HG03439 (cell line): Measurements from ENCODE around the gene ADAMTS14.

Experiments used
- ATAC-seq: cut with Tn5 transposase; IDR thresholded peaks from one replicate; pipeline ENCODE4 v1.9.1; 2021; ENCODE audit warnings: mild to moderate bottlenecking, moderate library complexity; ENCODE audit not compliant: unreplicated experiment

The ADAMTS14 gene

DNA sequence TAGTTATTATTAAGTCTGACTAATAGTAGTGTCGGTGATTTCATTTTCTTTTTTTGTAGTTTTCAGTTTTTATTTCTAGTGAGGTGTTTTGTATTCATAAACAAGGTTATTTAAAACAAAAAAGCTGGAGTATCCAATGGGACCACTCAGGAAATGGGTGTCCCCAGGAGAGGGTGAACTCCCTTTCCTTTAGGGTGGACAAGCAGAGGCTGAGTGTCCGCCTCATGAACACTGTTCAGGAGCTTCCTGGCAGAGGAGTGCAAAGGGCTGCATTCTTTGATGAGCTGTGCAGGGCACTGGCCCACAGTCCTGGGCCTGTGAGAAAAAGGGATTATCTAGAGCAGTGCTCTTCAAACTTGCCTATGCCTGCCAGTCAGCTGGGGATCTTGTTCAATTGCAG lies 56.0 kb downstream of the ADAMTS14 start:
- ATAC-seq: no peak

GRCh38 chr10:70729763-70730357 lies 57.6 kb downstream of the ADAMTS14 start:
- no peak for ATAC-seq

GRCh38 chr10:70730955-70731354 lies 58.6 kb downstream of the ADAMTS14 start:
- no peak for ATAC-seq

DNA sequence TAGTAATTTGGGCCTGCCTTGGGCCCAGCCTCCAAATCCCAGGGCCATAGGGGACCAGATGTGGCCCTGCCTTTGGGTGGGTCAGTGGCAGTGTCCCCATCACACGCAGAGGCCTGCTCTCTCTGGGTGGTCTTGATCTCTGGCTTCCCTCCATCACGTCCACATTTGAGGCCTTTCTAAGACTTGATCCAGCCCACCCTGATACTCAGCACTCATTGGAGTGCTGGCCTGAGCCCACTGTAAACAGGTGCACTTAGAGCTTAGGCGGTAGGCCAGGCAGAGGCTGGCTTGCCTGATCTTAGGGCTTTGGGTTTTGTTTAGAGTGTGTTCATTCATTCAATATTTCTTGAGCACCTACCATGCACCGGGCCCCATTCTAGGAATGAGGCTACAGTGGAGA lies 60.3 kb downstream of the ADAMTS14 start:
- ATAC-seq: no peak

- ATAC-seq: no peak
These were observed 60.7 kb downstream of the ADAMTS14 start for GRCh38 chr10:70733051-70733450.

- no peak for ATAC-seq
These were observed 62.9 kb downstream of the ADAMTS14 start for GRCh38 chr10:70735161-70735560.

DNA sequence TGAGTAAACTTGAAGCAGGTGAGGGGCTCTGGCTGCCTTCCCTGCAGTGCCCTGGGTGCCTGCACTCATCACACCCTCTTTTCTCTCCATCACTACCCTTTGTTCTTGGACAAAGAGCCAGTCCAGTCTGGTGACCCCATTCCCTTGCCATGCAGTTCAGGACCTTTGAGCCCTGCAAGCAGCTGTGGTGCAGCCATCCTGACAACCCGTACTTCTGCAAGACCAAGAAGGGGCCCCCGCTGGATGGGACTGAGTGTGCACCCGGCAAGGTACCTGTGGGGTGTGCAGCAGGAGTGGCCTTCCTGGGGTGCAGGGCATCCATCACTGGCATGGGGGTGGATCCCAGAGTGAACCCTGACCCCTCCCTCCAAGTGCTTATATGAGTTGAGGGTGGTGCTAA lies 64.2 kb downstream of the ADAMTS14 start:
- ATAC-seq: no peak

- ATAC-seq: no peak
These were observed 64.9 kb downstream of the ADAMTS14 start for GRCh38 chr10:70737250-70737649.

DNA sequence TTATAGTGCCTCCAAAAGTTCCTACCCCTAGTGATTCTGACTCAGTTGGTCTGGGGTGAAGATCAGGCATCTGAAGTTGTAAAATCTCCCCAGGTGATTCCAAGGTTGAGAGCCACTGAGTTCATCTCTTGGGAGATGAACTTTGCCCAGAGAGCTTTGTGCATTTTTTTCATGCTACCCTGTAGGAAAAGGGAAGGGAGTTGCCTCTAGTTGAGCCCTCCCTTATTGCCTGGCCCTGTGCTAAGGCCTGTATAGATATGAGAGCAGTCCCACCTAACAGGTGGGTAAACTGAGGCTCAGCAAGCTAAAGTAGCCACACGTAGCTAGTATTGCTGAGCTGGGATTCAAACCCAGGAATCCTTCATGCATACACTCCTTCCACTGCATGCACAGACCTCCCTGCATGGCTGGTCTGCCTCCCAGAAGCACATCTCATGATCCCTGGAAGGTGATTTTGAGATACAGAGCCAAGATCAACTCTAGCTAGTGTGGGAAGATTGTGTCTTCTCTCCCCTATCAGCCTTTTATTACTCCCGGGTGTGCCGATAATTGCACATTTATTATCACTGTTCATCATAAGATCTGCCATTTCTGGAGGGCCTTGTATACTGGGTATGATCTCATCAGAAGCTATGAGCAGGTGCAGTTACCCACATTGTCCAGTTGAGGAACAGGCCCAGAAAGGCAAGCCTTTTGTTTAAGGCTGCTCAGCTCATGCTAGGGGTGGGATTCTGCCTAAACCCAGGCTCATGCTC lies 65.9 kb downstream of the ADAMTS14 start:
- ATAC-seq: no peak

GRCh38 chr10:70738761-70739121 lies 66.4 kb downstream of the ADAMTS14 start:
- ATAC-seq: no peak

DNA sequence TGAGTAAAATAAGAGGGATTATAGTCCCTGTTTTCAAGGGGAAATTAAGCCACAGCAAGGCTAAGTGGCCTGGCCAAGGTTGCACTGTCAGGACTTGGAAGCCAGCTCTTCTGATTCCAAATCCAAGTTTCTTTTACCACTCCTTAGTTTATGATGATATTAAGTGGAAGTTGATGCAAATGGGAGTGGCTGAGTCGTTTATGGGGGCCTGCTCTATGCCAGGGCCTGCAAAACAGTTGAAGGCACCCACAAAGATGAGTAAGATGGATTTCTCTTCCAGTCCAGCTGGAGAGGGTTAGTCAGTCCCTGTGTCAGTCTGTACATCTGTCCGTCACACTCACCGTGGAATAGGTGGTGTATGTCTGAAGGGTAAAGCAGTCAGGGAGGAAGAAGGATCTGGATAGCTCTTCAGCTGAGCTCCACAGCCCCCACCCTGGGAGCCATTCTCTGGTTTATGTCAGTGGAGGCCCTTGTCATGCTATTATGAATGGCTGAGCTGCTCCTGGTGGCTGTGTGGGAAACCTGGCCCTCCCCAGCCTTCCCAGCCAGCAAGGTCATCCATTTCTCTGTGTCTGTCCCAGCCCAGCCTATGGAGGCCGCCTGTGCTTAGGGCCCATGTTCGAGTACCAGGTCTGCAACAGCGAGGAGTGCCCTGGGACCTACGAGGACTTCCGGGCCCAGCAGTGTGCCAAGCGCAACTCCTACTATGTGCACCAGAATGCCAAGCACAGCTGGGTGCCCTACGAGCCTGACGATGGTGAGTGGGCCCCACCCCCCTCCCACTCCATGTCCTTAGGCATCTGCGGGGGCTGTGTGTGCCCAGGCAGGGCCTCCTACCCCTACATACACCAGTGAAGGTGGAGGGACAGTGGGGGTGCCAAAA lies 68.3 kb downstream of the ADAMTS14 start:
- no peak for ATAC-seq

DNA sequence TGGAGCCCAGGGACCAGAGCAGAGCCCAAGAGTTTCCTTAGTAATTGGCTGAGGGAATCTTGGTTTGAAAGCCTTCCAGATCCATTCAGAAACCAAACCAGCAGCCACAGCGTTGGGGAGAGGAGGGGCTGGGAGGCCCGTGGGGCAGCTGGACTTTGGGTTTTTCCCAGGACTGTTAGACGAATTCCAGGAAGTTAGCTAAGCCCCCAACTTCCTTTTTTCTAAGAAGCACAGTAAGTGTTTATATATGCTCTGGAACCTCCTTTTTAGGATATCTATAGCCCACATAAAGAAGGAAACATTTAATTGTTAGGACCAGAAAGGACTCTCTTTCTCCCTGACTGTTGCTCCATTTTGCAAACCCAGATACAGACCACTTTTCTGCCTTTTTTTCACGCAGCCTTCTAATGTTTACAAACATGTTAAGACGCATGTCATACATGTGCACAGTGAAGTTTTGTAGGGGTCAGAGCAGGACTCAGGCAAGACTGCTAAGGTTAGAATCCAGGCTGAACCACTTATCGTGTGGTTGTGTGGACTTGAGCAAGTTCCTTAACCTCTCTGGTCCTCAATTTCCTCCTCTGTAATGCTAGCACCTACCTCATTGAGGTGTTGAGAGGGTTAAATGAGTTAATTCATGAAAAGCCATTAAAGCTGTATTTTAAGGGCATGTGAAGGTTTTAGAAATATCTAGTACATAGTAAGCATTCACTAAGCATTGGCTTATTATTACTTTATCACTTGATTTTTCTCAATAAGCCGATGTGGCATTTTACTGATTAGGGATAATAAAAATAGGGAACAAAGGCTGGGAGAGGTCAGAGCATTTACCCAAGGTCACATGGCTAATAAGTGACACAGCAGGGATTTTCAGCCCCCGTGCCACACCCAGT lies 70.5 kb downstream of the ADAMTS14 start:
- ATAC-seq: no peak

GRCh38 chr10:70743430-70743788 lies 71.1 kb downstream of the ADAMTS14 start:
- ATAC-seq: no peak

GRCh38 chr10:70743879-70744278 lies 71.6 kb downstream of the ADAMTS14 start:
- ATAC-seq: no peak

DNA sequence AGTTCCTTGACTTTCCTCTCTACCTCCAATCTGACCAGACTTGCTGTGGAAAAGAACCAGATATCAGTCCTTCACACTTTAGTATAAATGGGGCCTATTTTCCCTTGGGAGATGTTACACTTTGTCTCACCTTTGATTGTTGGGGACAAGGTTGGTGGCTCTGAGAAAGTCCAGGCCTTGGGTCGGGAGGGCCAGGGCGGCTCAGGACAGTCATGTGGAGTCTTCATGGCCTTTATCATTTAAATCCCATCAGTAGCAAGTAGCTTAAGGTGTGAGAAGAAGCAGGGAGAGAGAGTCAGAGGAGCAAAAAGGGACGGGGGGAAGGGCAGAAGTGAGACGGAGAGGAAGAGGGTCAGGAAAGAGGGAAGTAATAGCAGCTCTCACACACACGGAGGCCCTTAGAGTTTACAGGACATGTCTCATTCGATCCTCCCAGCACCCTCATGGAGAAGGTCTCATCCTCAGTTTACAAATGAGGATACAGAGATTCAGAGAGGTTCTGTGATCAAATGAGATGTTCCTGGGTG lies 72.4 kb downstream of the ADAMTS14 start:
- ATAC-seq: no peak

DNA sequence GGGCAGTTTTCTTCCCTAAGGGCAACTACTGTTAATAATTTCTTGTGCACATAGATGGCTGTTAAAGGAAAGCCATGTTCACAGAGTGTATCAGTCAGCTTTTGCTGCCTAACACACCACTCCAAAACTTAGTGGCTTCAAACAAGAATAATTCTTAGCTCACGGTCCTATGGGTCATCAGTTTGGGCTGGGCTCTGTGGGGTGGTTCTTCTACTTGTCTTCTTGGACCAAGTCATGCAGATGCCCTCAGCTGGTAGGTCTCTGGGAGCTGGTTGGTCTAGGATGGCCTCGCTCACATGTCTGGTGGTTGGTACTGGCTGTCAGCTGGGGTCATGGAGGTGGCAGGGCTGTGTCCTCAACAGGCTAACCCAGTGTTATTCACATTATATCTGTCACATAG lies 73.2 kb downstream of the ADAMTS14 start:
- ATAC-seq: no peak

DNA sequence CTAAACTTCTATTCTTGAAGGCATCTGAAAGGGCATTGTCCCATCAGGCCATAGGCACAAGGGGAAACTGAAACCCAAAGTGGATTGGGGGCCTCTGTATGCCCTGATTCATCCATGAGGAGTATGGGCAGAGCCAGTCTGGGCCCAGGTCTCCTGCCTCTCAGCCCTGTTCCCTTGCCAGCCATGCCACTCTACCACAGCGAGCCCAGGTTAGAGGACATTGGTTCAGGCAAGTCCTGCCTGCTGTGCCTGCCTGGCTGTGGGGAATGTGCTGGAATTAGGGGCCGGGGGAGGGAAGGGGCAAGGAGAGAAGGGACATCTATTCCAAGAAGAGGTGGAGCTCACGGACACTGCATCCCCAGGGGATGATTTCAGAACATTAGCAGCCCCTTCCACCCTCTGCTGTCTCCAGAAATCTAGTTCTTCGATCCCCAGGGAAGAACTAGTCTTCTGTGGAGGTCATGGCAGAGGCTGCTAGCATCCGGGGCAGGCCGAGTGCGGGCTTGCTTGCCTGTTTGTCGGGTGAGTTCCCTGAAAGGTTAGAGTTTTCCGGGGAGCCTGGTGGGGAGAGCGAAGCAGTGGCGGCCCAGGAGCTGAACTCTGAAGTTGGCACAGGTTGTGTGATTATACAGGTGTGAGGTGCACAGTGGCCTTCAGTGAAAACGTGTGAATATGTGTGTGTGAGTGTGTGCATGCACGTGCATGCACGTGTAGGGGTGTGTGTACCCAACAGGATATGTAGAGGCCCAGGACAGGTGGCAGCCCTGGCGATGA lies 75.1 kb downstream of the ADAMTS14 start:
- no peak for ATAC-seq

DNA sequence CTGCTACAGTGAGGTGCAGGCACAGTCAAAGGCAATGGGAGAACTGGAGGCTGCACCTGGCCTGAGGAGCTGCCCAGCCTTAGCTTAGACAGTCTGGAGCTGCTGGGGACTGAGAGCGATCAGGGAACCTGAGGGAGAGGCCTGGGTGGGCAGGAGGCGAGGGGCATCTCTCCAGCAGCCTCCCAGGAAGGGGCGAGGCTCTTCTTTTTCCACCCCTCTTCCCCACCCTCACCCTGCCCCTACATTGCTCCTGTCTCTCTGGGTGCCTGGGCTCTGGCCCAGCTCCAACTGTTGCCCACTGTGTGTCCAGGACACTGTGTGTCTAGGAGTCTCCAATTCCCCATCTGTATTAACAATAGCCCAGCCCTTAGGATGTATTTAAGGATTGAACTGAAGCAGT lies 76.0 kb downstream of the ADAMTS14 start:
- ATAC-seq: no peak

DNA sequence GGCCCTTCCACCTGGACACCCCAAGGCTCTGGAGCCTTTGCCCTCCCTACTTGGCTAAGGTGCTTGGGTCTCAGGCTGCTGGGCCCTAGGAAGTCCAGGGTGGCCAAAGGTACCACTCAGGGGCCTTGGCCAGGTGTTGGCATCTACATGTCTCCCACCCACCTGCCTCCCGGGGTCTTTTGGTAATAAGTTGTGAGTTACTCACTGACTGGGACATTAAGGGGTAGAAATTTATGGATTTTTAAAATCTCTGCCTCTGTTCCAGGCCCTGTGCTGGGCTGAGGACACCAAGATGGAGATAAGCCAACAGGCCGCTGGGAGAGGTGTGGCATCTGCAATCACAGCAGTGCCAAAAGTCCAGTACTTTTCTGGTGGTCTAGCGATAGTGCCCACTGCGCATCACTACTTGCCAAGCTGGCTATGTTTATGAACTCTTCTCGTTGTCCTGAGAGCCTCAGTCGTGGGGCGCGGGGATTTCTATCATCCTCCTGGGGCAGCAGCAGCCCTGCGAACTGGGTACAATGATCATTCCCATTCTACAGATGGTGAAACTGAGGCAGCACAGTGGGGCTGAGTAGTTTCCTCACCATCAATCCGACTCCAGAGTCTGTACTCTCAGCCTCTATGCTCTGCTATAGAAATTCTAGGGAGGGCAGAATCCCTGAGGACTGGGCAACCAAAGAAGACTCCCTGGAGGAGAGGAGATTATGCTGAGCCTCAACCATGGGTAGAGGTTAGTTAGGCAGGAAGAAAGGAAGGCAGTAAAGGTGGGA lies 76.7 kb downstream of the ADAMTS14 start:
- no peak for ATAC-seq
